AG20443 (cell line): ENCODE measurements around the gene MAP2K5.

Source experiments
- DNase-seq: peaks from one replicate; pipeline ENCODE4 v3.0.0; 2012; ENCODE audit warnings: low spot score, mixed read lengths

The MAP2K5 gene

GRCh38 chr15:67758619-67759300, 216.3 kb downstream of the MAP2K5 start:
- no peak for DNase-seq

- DNase-seq: no peak
Observed at GRCh38 chr15:67760901-67761300, 218.4 kb downstream of the MAP2K5 start.

GRCh38 chr15:67761343-67761742, 218.8 kb downstream of the MAP2K5 start:
- DNase-seq: no peak

- peak; percentile 64 for DNase-seq
Observed at GRCh38 chr15:67762610-67763368, 220.3 kb downstream of the MAP2K5 start.

GRCh38 chr15:67765701-67766100, 223.2 kb downstream of the MAP2K5 start:
- no peak for DNase-seq

GRCh38 chr15:67766968-67767367, 224.5 kb downstream of the MAP2K5 start:
- DNase-seq: no peak

GRCh38 chr15:67768313-67768977, 225.9 kb downstream of the MAP2K5 start:
- no peak for DNase-seq

- DNase-seq: no peak
Observed at GRCh38 chr15:67769497-67770357, 227.2 kb downstream of the MAP2K5 start.

- DNase-seq: no peak
Observed at GRCh38 chr15:67770358-67770628, 227.8 kb downstream of the MAP2K5 start.

GRCh38 chr15:67771189-67771800, 228.8 kb downstream of the MAP2K5 start:
- no peak for DNase-seq

GRCh38 chr15:67774626-67775025, 232.1 kb downstream of the MAP2K5 start:
- no peak for DNase-seq

GRCh38 chr15:67775250-67775649, 232.7 kb downstream of the MAP2K5 start:
- no peak for DNase-seq

- DNase-seq: no peak
Observed at GRCh38 chr15:67775998-67776397, 233.5 kb downstream of the MAP2K5 start.

GRCh38 chr15:67776600-67776999, 234.1 kb downstream of the MAP2K5 start:
- DNase-seq: peak; percentile 24

GRCh38 chr15:67777071-67777470, 234.6 kb downstream of the MAP2K5 start:
- no peak for DNase-seq

- DNase-seq: no peak
Observed at GRCh38 chr15:67777773-67778172, 235.3 kb downstream of the MAP2K5 start.

- no peak for DNase-seq
Observed at GRCh38 chr15:67778968-67779548, 236.6 kb downstream of the MAP2K5 start.

GRCh38 chr15:67779549-67780111, 237.1 kb downstream of the MAP2K5 start:
- no peak for DNase-seq

GRCh38 chr15:67781061-67781460, 238.6 kb downstream of the MAP2K5 start:
- no peak for DNase-seq

- DNase-seq: no peak
Observed at GRCh38 chr15:67781907-67782690, 239.6 kb downstream of the MAP2K5 start.

- no peak for DNase-seq
Observed at GRCh38 chr15:67782691-67782991, 240.1 kb downstream of the MAP2K5 start.
